RWPE2 (cell line): ENCODE data around the gene ARHGAP10.
A peak's percentile ranks its signal among the peaks of the same experiment; 100 is the strongest.

ENCODE experiments used
- ATAC-seq: fragments of 200-7000 bp; cut with Tn5 transposase; 3 replicates; pipeline ENCODE4 v1.9.1; 2021; ENCODE audit warnings: low read depth
- DNase-seq: peaks from one replicate; pipeline ENCODE4 v3.0.0-alpha.2; 2020; ENCODE audit warnings: low spot score
- H3K27ac ChIP-seq: fragments of 450-650 bp; 2 replicates; pipeline ENCODE4 v1.5.1; 2017; ENCODE audit warnings: mild to moderate bottlenecking; ENCODE audit not compliant: poor library complexity, severe bottlenecking
- H3K27me3 ChIP-seq: fragments of 250-450 bp; sonication (Bioruptor Pico); 2 replicates; pipeline ENCODE4 v1.5.1; 2021; ENCODE audit warnings: mild to moderate bottlenecking, moderate library complexity; ENCODE audit not compliant: insufficient read depth, poor library complexity, severe bottlenecking
- H3K36me3 ChIP-seq: fragments of 250-450 bp; sonication (Bioruptor Pico); 2 replicates; pipeline ENCODE4 v1.5.1; 2020; ENCODE audit warnings: low read depth, mild to moderate bottlenecking, moderate library complexity
- H3K4me1 ChIP-seq: fragments of 250-450 bp; sonication (Bioruptor Pico); 2 replicates; pipeline ENCODE4 v1.5.1; 2021; ENCODE audit warnings: mild to moderate bottlenecking, moderate library complexity; ENCODE audit not compliant: insufficient read depth, poor library complexity, severe bottlenecking
- H3K4me3 ChIP-seq: fragments of 250-450 bp; sonication (Bioruptor Pico); 2 replicates; pipeline ENCODE4 v1.5.1; 2021; ENCODE audit warnings: mild to moderate bottlenecking, moderate library complexity; ENCODE audit not compliant: severe bottlenecking
- H3K9me3 ChIP-seq: fragments of 250-450 bp; sonication (Bioruptor Pico); 2 replicates; pipeline ENCODE4 v1.5.1; 2021; ENCODE audit warnings: mild to moderate bottlenecking, moderate library complexity; ENCODE audit not compliant: severe bottlenecking
- CTCF ChIP-seq: fragments of 450-650 bp; IDR thresholded peaks from one replicate; pipeline ENCODE4 v1.5.1; 2017; ENCODE audit warnings: mild to moderate bottlenecking, moderate library complexity; ENCODE audit not compliant: poor library complexity, severe bottlenecking

ARHGAP10 gene

DNA sequence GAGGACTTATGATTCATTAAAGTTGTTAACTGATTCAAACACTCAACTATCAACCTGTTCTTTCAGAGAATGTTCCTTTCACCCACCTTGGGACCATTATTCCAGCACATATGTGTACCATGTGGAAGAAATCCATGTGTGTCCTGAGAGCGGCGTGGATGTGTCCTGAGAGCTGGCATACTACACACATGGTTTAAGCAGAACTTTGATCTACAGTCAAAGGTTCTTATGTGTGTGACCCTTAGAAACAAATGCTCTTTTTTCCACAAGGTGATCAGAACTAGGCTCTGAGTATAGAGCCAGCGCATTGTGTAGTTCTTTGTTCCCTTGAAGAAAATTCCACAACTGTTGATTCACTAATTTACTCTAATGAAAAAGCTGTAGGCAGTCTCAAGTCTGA is 378.3 kb downstream of the ARHGAP10 start:
- TF ChIP-seq CTCF: no peak
- no peak overlapping the region for H3K4me3 ChIP-seq
- H3K4me1 ChIP-seq: no peaks in the 10 kb centered on the region
- H3K36me3 ChIP-seq: no peaks in the 10 kb centered on the region
- DNase-seq (no peak), ATAC-seq (no peak)
- H3K9me3 ChIP-seq: no peaks in the 10 kb centered on the region
- H3K27ac ChIP-seq: no peak overlapping the region
- H3K27me3 ChIP-seq: no peaks in the 10 kb centered on the region

DNA sequence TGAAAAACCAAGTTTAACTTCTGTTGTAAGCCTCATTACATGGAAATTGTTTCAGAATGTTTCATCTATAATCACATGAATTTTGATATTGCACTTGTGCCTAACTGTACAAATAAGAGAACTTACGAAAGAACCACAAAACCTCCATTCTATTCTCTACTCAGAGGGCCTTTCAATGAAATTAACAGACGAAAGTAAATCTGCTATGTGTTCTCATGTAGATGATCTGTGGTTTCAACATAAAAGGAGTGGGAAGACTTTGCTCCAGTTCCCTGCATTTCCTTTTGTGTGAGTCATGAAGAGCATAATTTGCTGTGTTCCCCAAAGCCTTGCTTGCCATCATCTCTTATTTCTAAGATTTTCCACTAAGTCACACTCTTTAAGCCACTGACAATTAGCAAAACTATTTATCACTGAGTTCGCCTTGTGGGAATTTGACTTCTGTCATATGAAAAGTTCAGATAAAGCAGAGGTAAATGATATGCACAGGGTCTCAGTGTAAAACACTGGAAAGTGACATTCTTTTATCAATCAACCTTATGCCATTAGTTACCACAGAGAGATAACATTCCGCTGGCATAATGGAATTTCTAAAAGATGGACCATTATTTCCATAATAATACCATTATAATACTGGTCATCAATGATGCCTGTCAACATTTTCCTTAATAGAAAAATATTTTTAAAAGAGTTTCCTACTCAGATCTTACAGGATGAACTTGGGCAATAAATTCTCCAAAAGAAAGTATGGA is 380.5 kb downstream of the ARHGAP10 start:
- Histone ChIP-seq H3K4me1 (no peaks in the 10 kb centered on the region), H3K27ac (no peak overlapping the region), H3K9me3 (no peaks in the 10 kb centered on the region), H3K27me3 (no peaks in the 10 kb centered on the region), H3K4me3 (no peak overlapping the region), H3K36me3 (no peaks in the 10 kb centered on the region)
- ATAC-seq (no peak), DNase-seq (no peak)
- no peak for TF ChIP-seq CTCF

GRCh38 chr4:148114436-148114835 is 382.5 kb downstream of the ARHGAP10 start:
- H3K4me3 ChIP-seq: no peak overlapping the region
- no peaks in the 10 kb centered on the region for H3K36me3 ChIP-seq
- H3K4me1 ChIP-seq: no peaks in the 10 kb centered on the region
- ATAC-seq (no peak), DNase-seq (no peak)
- H3K9me3 ChIP-seq: no peaks in the 10 kb centered on the region
- no peaks in the 10 kb centered on the region for H3K27me3 ChIP-seq
- TF ChIP-seq CTCF: no peak
- no peak overlapping the region for H3K27ac ChIP-seq

GRCh38 chr4:148116264-148116663 is 384.4 kb downstream of the ARHGAP10 start:
- H3K27ac ChIP-seq: no peak overlapping the region
- H3K9me3 ChIP-seq: no peaks in the 10 kb centered on the region
- TF ChIP-seq CTCF: no peak
- no peak overlapping the region for H3K4me3 ChIP-seq
- no peak for ATAC-seq
- no peaks in the 10 kb centered on the region for H3K4me1 ChIP-seq
- no peaks in the 10 kb centered on the region for H3K27me3 ChIP-seq
- H3K36me3 ChIP-seq: no peaks in the 10 kb centered on the region
- no peak for DNase-seq

DNA sequence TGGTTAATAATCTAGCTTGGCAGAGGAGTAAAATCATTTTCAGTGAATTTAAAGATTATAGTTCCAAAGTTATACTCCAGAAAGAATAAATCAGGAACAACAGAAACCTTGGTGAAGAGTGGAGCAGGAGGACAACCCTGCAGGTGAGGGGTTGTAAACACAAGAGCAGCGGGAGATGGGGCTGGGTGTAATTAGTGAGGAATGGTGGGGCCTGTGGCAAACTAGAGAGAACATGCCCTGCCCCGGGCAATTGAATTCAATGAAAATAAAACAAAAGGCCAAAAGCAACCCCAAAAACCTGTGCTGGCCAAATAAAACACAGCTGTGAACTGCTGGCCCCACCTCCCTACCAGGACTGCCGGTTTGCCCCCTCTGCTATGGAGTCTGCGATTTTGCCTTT is 385.1 kb downstream of the ARHGAP10 start:
- Histone ChIP-seq H3K36me3 (no peaks in the 10 kb centered on the region), H3K27me3 (no peaks in the 10 kb centered on the region), H3K4me1 (no peaks in the 10 kb centered on the region), H3K9me3 (no peaks in the 10 kb centered on the region), H3K4me3 (no peak overlapping the region), H3K27ac (no peak overlapping the region)
- ATAC-seq: peak; percentile 23
- DNase-seq: no peak
- TF ChIP-seq CTCF: no peak
